Measurements from ENCODE around the gene LSR.
A peak's percentile ranks its signal among the peaks of the same experiment; 100 is the strongest.
"Not testable (repeated sequence)": the region's sequence is repeated elsewhere in the genome, so short reads cannot be mapped to it uniquely, and the experiment has no call there.

The LSR gene

DNA sequence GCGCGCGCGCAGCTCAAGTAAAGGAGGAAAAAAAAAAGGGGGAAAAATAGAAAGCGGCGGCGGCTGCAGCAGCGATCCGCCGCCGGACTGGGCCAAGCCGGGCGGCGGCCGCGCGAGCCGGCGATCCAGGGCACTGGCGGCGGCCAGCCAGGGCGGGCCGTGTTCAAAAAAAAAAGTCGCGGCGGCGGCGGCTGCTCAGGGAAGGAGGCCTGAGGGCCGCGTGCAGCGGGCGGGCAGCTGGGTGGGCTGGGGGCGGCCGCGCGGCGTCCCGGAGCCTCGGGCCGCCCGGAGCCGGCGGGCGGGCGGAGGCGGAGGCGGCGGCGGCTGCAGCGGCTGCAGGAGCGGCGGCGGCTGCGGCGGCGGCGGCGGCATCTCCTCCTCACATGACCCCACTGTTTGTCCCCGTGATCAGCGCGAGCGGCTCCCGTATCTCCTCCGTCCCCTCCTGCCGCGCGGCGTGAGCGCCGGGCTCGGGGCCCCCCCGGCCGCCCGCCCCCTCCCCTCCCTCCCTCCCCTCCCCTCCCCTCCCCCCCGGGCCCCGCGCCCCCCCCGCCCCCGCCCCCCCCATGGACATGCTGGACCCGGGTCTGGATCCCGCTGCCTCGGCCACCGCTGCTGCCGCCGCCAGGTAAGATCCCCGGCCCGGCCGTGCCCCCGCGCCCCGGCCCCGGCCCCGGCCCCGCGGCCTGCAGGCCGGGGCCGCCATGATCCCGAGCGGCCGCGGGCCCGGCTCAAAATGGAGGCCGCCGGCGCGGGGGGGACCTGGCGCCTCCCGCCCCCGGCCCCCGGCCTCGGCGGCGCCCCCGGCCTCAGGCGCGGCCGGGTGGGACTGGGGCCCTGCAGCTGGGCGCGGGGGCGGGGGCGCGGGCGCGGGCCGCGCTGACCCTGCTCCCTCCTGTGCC, 20.0 kb downstream of the LSR start, which contains the start of gene USF2:
TSS of gene USF2 (plus strand) at position 427 of the 902 bp plus-strand sequence. CDS start at position 567, 140 bp downstream.
- peak; percentile 72 for DNase-seq

DNA sequence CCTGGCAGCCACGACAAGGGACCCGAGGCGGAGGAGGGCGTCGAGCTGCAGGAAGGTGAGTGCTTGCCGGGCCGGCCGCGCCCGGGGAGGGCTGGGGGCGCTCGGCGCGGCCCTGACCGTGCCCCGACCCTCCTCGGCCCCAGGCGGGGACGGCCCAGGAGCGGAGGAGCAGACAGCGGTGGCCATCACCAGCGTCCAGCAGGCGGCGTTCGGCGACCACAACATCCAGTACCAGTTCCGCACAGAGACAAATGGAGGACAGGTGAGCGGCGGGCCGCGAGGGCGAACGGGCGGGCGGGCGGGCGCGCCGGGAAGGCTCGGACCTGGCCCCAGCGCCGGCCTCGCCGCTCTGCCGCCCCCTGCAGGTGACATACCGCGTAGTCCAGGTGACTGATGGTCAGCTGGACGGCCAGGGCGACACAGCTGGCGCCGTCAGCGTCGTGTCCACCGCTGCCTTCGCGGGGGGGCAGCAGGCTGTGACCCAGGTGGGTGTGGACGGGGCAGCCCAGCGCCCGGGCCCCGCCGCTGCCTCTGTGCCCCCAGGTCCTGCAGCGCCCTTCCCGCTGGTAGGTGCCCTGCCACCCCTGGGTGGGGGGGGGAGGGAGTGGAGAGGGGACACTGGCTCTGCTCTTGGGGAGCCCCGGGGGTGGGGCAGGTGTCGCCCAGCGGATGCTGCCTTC, 20.8 kb downstream of the LSR start:
- peak; percentile 71 for DNase-seq

DNA sequence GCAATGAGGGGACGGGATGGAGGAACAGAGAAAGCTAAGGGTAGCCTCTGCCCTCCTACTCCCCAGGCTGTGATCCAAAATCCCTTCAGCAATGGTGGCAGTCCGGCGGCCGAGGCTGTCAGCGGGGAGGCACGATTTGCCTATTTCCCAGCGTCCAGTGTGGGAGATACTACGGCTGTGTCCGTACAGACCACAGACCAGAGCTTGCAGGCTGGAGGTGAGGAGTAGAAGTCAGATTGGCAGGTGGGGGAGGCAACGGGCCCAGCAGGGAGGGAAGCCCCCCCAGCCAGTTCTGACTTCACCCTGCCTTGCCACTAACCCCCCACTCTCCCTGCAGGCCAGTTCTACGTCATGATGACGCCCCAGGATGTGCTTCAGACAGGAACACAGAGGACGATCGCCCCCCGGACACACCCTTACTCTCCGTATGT, 21.6 kb downstream of the LSR start:
- no peak for DNase-seq

DNA sequence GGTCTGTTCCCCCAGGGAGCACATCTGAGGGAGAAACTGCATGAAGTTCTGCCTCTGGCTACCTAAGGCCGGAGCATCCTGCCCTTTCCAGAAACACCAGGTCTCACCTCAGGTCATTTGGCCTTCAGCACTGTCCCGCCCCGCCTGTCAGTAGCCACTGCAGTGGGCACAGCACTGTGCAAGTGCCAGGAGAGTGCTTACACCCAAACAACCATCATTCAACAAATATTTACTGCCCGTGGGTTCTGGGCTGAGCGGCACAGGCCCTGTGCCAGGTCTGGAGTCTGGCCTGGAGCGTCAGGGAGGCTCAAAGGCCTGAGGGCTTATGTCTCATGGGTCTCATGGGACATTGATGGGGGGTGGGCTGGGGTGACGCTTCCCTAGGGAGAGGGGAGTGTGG, 22.7 kb downstream of the LSR start:
- DNase-seq = no peak

DNA sequence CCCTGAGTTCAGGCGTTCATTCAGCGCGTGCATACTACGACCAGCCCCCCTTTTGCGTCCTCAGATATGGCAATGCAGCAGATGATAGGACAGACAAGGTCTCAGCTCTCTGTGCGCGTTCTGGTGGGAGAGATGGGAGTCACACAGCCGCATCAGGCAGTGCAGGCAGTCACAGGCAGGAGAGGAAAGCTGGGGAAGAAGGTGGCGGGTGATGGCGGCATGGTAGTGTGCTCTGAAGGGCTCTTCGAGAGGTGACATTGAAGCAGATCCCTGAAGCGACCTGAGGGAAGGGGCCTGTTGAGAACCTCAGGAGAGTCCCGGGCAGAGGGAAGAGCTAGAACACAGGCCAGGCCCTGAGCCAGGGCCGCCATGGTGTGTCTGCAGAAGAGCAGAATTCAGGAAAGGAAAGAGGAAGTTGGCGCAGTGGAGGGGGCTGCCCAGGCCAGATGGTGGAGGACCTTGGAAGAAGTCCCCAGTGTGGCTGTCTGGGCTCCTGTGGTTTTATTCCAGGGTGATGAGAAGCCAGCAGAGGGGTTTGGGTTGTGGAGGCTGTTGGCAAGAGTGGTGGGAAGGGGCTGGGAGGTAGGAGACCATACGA, 23.4 kb downstream of the LSR start:
- no peak for DNase-seq

DNA sequence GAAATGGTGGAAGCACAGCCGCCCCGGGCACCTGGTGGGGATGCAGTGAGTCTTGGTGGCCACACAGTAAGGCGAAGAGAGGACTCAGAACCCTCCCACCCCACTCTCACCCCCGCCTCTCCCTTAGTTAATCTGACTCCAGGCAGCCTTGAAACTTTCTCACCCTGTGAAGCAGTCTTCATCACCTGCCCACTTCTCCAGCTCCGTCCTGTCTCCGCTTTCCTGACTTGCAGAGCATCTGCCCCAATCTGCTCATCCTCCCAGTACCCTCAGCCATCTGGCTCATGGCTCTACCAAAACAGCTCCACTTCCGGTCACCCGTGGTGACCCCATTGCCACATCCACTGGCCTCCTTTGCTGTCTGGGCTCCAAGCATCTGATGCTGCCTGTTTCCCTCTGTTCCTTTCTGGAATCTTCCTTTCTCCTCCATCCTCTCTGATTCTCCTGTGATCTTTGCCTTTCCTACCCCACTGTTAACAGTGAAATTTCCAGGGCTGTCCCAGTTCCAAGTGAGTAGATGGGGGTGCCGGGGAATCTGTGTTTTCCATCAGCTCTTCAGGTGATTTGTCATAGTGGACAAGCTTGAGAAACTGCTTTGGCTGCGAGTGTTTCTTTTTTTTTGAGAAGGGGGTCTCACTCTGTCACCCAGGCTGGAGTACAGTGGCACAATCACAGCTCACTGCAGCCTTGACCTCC, 24.3 kb downstream of the LSR start:
- no peak for DNase-seq

DNA sequence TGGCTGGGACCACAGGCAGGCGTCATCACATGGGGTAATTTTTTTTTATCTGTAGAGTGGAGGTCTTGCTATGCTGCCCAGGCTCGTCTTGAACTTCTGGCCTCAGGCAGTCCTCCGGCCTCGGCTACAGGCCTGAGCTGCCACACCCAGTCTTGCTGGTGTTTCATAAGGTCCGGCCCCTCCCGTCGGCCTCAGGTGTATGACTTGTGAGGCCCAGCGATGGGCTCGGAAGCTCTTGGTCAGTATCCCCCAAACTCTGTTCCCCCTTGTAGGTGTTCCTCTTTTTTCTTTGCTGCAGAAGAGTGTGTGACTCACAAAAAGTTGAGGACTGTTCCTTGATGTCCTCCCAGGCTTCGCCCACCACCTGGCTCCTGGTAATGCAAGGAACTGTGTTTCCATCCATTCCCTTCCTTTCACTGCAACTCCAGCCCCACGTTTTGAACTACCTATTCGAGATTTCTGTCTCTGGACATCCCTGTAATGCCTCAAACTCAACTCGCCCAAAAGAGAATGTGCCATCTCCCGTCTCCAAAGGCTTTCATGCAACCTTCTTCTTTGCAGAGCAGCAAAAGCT, 25.0 kb downstream of the LSR start:
- DNase-seq = no peak

DNA sequence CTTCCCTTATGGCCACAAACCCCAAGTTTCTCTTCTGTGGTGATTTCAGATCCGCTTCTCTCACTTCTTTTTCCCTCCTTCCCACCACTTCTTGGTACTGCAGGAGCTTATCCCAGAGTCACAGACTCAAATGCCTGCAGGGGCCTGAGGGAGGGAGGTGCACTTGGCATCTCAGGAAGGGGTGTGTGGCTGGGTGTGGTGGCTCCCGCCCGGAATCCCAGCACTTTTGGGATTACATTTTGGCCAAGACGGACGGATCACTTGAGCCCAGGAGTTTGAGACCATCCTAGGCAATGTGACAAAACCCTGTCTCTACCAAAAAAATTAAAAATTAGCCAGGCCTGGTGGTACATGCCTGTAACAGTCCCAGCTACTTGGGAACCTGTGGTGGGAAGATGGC, 25.5 kb downstream of the LSR start:
- no peak for DNase-seq

DNA sequence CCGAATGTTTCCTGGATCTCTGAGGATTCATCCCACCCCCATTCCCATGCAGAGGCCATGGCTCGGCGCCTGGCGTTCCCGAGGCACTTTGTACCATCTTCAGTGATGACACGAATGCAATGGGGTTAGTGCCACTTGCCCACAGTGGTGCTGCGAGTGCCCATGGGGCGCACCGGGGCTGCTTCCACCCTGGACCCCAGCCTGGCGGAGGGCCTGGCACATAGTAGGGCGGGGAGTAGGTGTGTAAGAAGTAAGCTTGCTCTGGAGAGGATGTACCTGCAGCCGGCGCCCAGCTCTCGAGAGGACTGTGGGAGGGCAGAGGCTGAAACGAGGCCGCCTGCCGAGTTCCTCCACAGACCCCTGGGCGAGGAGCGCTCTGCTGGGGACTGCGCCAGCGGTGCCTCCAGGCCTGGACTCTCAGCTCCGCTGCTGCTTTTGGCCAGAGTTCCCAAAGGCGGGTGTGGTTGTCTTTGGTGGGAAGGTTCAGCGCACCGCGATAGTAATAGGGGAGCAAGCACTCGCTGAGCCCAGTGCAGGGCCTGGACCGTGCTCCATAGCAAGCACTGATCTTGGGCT, 28.0 kb downstream of the LSR start:
- DNase-seq = no peak

DNA sequence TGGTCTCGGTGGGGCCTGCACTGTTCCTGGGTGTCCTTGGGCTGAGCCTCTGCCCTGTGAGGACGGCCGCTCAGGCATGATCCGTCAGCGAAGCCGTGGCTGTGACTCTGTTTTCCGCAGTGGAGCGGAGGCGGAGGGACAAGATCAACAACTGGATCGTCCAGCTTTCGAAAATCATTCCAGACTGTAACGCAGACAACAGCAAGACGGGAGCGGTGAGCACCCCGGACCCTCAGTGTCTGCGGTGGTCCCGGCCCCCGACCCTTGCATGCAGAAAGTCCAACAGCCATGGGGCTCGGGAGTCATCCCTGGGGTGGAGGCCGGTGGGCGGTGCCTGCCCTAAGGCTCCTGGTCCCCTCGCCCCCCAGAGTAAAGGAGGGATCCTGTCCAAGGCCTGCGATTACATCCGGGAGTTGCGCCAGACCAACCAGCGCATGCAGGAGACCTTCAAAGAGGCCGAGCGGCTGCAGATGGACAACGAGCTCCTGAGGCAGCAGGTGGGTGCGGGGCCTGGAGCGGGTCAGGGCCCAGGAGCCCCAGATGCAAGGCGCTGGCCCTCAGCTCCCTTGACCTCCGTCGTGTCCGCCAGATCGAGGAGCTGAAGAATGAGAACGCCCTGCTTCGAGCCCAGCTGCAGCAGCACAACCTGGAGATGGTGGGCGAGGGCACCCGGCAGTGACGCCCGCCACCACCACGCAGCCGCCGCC, 29.9 kb downstream of the LSR start:
- DNase-seq = no peak

DNA sequence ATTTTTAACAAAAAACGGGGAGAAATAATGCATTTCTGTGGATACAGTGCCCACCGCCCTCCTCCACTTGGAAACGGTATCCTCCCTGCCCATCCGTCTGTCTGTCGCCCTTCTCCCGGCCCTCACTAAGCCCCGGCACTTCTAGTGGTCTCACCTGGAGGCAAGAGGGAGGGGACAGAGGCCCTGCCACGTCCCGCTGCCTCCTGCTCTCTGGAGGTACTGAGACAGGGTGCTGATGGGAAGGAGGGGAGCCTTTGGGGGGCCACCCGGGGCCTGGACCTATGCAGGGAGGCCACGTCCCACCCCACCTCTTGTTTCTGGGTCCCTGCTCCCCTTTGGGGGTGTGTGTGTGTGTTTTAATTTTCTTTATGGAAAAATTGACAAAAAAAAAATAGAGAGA, 30.6 kb downstream of the LSR start:
- no peak for DNase-seq

DNA sequence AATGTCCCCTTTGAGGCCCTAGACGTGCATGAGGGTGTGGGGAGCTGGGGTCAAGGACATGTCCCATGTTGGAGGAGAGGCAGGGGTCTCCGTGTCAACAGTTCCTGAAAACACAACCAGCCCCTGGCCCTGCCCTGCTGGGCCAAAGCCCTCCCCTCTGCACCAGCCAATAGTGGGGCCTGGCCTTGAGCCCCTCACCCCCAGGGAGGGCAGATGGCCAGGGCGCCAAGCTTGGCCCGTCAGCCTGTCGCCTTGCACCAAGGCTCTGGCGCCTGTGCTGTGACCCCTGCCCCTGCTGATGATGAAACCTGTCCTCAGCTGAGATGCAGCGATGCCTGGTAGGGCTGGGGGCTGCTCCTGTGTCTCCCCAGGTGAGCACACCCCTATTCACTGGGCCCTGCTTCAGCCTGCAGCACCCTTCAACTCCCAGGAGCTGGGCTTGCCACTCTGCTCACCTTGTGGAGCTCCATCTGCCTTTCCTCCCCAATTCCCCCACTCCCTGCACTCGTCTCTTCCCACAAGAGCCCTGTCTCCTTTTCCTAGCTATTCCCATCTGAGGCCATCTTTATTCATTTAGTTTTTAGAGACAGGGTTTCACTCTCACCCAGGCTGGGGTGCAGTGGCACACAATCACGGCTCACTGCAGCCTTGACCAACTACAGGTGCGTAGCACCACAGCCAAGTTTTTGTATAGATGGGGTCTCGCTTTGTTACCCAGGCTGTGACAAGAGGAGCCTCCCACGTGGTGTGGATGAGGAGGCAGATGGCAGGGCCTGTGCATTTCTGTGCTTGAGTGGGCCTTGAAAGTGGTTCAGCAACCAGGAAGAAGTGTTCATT, 31.4 kb downstream of the LSR start:
- DNase-seq = no peak

DNA sequence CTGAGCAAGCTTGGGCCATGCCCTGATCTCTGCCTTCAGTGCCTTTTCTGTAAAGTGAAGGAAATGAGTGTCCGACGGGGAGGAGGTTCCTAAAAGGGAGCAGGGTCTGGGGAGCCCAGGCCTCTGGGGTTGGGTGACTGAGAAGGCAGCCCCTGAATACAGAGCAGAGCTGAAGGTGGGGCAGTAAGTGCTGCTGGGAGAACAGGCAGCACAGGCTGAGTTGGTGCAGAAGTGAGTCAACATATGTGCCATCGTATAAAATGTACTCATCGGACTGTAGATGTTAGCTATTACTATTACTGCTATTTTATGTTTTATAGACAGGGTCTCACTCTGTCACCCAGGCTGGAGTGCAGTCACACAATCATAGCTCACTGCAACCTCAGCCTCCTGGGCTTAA, 32.5 kb downstream of the LSR start:
- DNase-seq = no peak

DNA sequence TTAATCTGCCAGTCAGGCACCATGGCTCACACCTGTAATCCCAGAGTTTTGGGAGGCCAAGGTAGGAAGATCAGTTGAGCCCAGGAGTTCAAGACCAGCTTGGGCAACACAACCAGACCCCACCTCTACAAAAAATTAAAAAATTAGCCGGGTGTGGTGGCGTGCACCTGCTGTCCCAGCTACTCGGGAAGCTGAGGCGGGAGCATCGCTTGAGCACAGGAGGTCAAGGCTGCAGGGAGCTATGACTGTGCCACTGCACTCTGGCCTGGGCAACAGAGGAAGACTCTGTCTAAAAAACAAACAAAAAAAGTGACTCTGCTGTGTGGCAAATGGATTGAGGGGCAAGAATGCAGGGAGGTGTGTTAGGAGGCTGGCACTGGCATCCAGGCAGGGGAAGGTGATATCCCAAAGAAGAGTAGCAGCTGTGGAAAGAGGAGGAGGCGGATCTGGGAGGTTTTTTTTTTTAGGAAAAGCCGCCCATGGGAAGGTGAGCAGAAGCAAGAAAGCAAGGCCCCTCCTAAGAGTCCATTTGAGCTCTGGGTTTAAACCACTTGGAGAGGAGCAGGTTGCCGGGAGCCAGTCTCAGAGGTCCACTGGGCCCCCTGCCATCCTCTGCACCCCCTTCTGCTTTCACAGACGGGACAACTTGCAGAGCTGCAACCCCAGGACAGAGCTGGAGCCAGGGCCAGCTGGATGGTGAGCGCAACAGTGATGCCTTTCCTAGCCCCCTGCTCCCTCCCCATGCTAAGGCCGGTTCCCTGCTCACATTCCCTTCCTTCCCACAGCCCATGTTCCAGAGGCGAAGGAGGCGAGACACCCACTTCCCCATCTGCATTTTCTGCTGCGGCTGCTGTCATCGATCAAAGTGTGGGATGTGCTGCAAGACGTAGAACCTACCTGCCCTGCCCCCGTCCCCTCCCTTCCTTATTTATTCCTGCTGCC, 35.6 kb downstream of the LSR start:
- DNase-seq = no peak

DNA sequence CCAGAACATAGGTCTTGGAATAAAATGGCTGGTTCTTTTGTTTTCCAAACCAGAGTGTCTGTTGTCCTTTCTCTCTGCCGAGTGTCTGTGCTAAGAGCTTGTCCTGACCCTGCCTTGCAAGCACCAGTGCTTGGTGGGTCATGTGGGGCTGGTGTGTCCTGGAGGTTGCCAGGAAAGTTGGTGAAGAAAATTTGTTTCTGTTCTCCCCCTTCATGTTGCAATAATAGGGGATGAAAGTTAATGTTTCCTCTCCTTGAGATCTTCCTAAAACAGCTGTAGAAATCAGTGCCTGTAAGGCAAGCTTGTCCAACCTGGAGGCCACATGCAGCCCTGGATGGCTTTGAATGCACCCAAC, 36.3 kb downstream of the LSR start:
- DNase-seq = no peak

DNA sequence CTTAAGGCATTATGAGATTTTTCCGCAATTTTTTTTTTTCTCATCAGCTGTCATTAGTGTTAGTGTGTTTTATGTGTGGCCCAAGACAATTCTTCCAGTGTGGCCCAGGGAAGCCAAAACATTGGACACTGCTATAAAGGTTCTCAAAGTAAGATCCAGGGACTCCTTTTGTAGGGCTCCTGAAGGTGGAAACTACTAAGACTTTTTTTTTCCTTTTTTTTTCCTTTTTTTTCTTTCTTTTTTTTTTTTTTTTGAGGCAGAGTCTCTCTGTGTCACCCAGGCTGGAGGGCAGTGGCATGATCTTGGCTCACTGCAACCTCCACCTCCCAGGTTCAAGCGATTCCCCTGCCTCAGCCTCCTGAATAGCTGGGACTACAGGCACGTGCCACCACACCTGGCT, 36.7 kb downstream of the LSR start:
- DNase-seq = not testable (repeated sequence)

DNA sequence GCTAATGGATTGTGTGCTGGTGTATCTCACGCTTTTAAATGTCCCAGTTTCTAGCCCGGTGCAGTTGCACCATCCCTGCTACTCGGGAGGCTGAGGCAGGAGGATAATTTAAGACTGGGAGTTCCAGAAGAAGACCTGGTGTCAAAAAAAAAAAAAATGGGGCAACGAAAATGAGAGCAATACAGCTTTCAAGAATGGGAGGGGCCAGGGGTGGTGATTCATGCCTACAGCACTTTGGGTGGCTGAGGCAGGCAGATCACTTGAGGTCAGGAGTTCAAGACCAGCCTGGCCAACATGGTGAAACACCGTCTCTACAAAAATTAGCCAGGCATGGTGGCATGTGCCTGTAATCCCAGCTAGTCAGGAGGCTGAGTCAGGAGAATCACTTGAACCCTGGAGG, 37.3 kb downstream of the LSR start:
- not testable (repeated sequence) for DNase-seq

DNA sequence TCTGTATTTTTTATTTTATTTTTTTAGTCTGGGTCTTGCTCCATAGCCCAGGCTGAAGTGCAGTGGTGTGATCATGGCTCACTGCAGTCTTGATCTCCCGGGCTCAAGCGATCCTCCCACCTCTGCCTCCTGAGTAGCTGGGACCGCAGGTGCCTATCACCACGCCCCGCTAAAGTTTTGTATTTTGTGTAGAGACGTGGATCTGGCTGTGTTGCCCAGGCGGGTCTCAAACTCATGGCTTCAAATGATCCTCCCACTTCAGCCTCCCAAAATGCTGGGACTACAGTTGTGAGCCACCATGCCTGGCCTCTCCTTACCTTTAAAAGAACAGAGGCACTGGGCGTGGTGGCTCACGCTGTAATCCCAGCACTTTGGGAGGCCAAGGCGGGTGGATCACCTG, 38.9 kb downstream of the LSR start:
- DNase-seq = no peak

DNA sequence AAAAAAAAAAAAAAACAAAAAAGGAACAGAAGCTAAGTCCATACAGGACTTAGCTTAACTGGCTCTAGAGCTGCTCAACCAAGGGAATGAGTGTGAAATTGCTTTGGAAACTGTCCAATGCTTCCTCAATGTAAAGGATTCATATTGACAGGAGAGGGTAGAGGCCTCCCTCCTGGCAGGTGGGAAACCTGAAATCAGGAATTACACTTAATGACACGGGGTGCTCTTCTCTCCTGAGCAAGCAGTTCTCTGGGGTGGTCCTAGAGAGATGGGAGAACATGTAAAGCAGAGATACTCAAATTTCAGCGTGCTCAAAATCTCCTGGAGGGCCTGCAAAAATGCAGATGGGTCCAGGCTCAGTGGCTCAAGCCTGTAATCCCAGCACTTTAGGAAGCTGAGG, 39.5 kb downstream of the LSR start:
- no peak for DNase-seq

DNA sequence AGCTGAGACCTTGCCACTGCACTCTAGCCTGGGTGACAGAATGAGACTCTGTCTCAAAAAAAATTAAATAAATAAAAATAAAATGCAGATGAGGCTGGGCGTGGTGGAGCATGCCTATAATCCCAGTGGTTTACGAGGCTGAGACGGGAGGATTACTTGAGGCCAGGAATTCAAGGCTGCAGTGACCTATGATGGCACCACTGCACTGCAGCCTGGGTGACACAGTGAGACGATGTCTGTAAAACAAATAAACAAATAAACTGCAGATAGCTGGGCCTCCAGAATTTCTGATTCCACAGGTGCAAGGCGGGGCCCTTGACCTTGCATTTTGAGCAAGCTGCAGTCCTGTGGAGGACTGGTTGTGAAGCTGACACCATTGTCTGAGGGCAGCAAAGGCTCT, 40.1 kb downstream of the LSR start:
- no peak for DNase-seq
